Stimulated activated CD4-positive, alpha-beta T cell treated with anti-CD3 and anti-CD28 coated beads, Interleukin-1b, Interleukin-23, amount 100 ng/mL, for 24 hours (primary cell): Measurements from ENCODE around the gene PFAS.

Source experiments
- DNase-seq, 4 experiments: peaks; one replicate each; pipeline ENCODE4 v3.0.0-alpha.2; 2020; ENCODE audit warnings: low read depth in 4 of 4, low spot score in 1 of 4

PFAS gene

GRCh38 chr17:8267480-8268147 is 18.5 kb downstream of the PFAS start:
- DNase-seq: no peak

- DNase-seq: no peak
Measured at GRCh38 chr17:8268550-8269298, 19.6 kb downstream of the PFAS start.

- no peak for DNase-seq
Measured at GRCh38 chr17:8272421-8272820, 23.3 kb downstream of the PFAS start.

- DNase-seq: no peak
Measured at GRCh38 chr17:8273884-8274444, 24.9 kb downstream of the PFAS start.

GRCh38 chr17:8274816-8275215 is 25.7 kb downstream of the PFAS start:
- no peak for DNase-seq

GRCh38 chr17:8275421-8276290 is 26.6 kb downstream of the PFAS start:
- no peak for DNase-seq

GRCh38 chr17:8277317-8277716 is 28.2 kb downstream of the PFAS start:
- no peak for DNase-seq

- DNase-seq: no peak
Measured at GRCh38 chr17:8282345-8282744, 33.3 kb downstream of the PFAS start.

- no peak for DNase-seq
Measured at GRCh38 chr17:8283356-8283755, 34.3 kb downstream of the PFAS start.

- no peak for DNase-seq
Measured at GRCh38 chr17:8284126-8284525, 35.0 kb downstream of the PFAS start.

GRCh38 chr17:8285270-8286181 is 36.4 kb downstream of the PFAS start:
- no peak for DNase-seq

- DNase-seq: no peak
Measured at GRCh38 chr17:8287651-8288335, 38.7 kb downstream of the PFAS start.

GRCh38 chr17:8288336-8289102 is 39.4 kb downstream of the PFAS start, which contains the start of gene RANGRF:
TSS of gene RANGRF (plus strand) at chr17:8288670. CDS start at chr17:8288789, 119 bp downstream.
- DNase-seq: peak; percentile 67 to 87 (median 73)

- DNase-seq: peak in 1 of 4 experiments; percentile 47
Measured at GRCh38 chr17:8289103-8289397, 40.0 kb downstream of the PFAS start.

GRCh38 chr17:8290043-8290442 is 41.0 kb downstream of the PFAS start:
- DNase-seq: no peak

- DNase-seq: no peak
Measured at GRCh38 chr17:8292639-8293395, 43.7 kb downstream of the PFAS start.

GRCh38 chr17:8294361-8294760 is 45.3 kb downstream of the PFAS start:
- DNase-seq: no peak

GRCh38 chr17:8294814-8295316 is 45.8 kb downstream of the PFAS start:
- DNase-seq: no peak
